SK-N-SH (cell line): ENCODE data around the gene PHF21B. TPM values are rescaled to one million over a fixed set of nuclear protein-coding genes. Genes with fewer than 3 reads are reported as not detected.
A peak's percentile ranks its signal among the peaks of the same experiment; 100 is the strongest.

Source experiments
- CTCF ChIA-PET: fragments of 300-600, 350-600 bp; formaldehyde crosslinking; extraction: SDS; loops from one replicate; lab custom pipeline; 2021; lab: Yijun Ruan, JAX
- POLR2A ChIA-PET: fragments of 350-600 bp; sonication (Branson Sonifier 250); formaldehyde crosslinking; extraction: SDS; loops from one replicate; lab custom pipeline; 2020; ENCODE audit warnings: antibody characterized with exemption, inconsistent platforms; lab: Yijun Ruan, JAX
- DNase-seq: peaks from one replicate; pipeline ENCODE4 v3.0.0; 2012
- H2AFZ ChIP-seq: fragments of 200-600 bp; sonication (generic); 2 replicates; pipeline ENCODE4 v1.8.1; 2016; ENCODE audit warnings: antibody characterized with exemption, mild to moderate bottlenecking, low read depth
- H3F3A ChIP-seq: fragments of 200-600 bp; sonication (generic); replicated peaks from 2 replicates; pipeline ENCODE3; 2016; ENCODE audit warnings: antibody characterized with exemption, mild to moderate bottlenecking; ENCODE audit not compliant: insufficient read depth
- H3K27ac ChIP-seq, 2 experiments: fragments of 200-500 bp in 1 of 2; fragments of 200-600 bp in 1 of 2; sonication (Bioruptor generic) in 1 of 2; sonication (generic), shearing (Covaris generic) in 1 of 2; 2 replicates each; pipeline versions ENCODE4 v1.5.1 to v1.6.1; 2014 to 2016; ENCODE audit warnings: low read depth in 2 of 2, inconsistent platforms in 1 of 2, low read length in 1 of 2, mild to moderate bottlenecking in 1 of 2, mixed read lengths in 1 of 2
- H3K27me3 ChIP-seq: fragments of 200-600 bp; sonication (generic), shearing (Covaris generic); 2 replicates; pipeline ENCODE4 v1.6.1; 2016; ENCODE audit warnings: mixed run types; ENCODE audit not compliant: insufficient read depth
- H3K36me3 ChIP-seq, 2 experiments: fragments of 200-500 bp in 1 of 2; fragments of 200-600 bp in 1 of 2; sonication (Bioruptor generic) in 1 of 2; sonication (generic) in 1 of 2; replicated peaks in 1 of 2; 2 replicates each; pipeline versions ENCODE3 to v1.5.1; 2014 to 2016; ENCODE audit warnings: low read length in 1 of 2, mild to moderate bottlenecking in 1 of 2; ENCODE audit not compliant: insufficient read depth in 2 of 2, control insufficient read depth in 1 of 2
- H3K4me1 ChIP-seq, 2 experiments: fragments of 200-500 bp in 1 of 2; fragments of 200-600 bp in 1 of 2; sonication (Bioruptor generic) in 1 of 2; sonication (generic), shearing (Covaris generic) in 1 of 2; 2 replicates each; pipeline versions ENCODE4 v1.5.1 to v1.6.1; 2014 to 2016; ENCODE audit warnings: low read depth in 1 of 2, low read length in 1 of 2, mixed run types in 1 of 2; ENCODE audit not compliant: insufficient read depth in 2 of 2, control insufficient read depth in 1 of 2
- H3K4me2 ChIP-seq: fragments of 200-600 bp; sonication (generic), shearing (Covaris generic); 2 replicates; pipeline ENCODE4 v1.6.1; 2017; ENCODE audit warnings: mixed run types
- H3K4me3 ChIP-seq, 2 experiments: fragments of 200-500 bp in 1 of 2; fragments of 200-600 bp in 1 of 2; sonication (Bioruptor generic) in 1 of 2; sonication (generic), shearing (Covaris generic) in 1 of 2; 2 replicates each; pipeline versions ENCODE4 v1.5.1 to v1.8.1; 2014 to 2016; ENCODE audit warnings: low read depth in 2 of 2, inconsistent platforms in 1 of 2, low read length in 1 of 2, mild to moderate bottlenecking in 1 of 2, mixed read lengths in 1 of 2, moderate library complexity in 1 of 2
- H3K79me2 ChIP-seq: fragments of 200-600 bp; sonication (generic); 2 replicates; pipeline ENCODE4 v1.8.1; 2017; ENCODE audit warnings: mild to moderate bottlenecking; ENCODE audit not compliant: insufficient read depth
- H3K9ac ChIP-seq: fragments of 200-600 bp; sonication (generic); 2 replicates; pipeline ENCODE4 v1.6.1; 2017; ENCODE audit warnings: mixed run types
- H3K9me2 ChIP-seq: fragments of 200-600 bp; sonication (generic); 2 replicates; pipeline ENCODE4 v1.6.1; 2017; ENCODE audit warnings: mixed run types
- H3K9me3 ChIP-seq: fragments of 200-600 bp; sonication (generic); 2 replicates; pipeline ENCODE4 v1.6.1; 2017; ENCODE audit warnings: mixed run types, mild to moderate bottlenecking, moderate library complexity
- H4K20me1 ChIP-seq: fragments of 200-600 bp; sonication (generic); 2 replicates; pipeline ENCODE4 v1.6.1; 2017; ENCODE audit warnings: mild to moderate bottlenecking, mixed run types; ENCODE audit not compliant: insufficient read depth
- CHD2 ChIP-seq: fragments of 150-350 bp; IDR thresholded peaks from 2 replicates; pipeline ENCODE4 v1.6.1; 2018; ENCODE audit warnings: low read length; ENCODE audit not compliant: partially characterized antibody
- CTCF ChIP-seq: fragments of 200-600 bp; sonication (generic); IDR thresholded peaks from 2 replicates; pipeline ENCODE4 v1.6.1; 2017; ENCODE audit warnings: antibody characterized with exemption, mild to moderate bottlenecking, moderate library complexity
- EP300 ChIP-seq, 2 experiments: IDR thresholded peaks; 2 replicates each; pipeline versions ENCODE4 v1.4.0 to v1.6.1; 2012; ENCODE audit warnings: borderline replicate concordance in 1 of 2, low read depth in 1 of 2, low read length in 1 of 2
- FOXJ3 ChIP-seq: sonication (generic); formaldehyde crosslinking; IDR thresholded peaks from 2 replicates; pipeline ENCODE4 v1.5.1; 2020; ENCODE audit warnings: mild to moderate bottlenecking, missing genetic modification reagents
- GABPA ChIP-seq: IDR thresholded peaks from 2 replicates; pipeline ENCODE4 v1.4.0; 2012; ENCODE audit warnings: low read depth, mild to moderate bottlenecking
- JUND ChIP-seq: IDR thresholded peaks from 2 replicates; pipeline ENCODE4 v1.4.0; 2012
- MAX ChIP-seq: IDR thresholded peaks from 2 replicates; pipeline ENCODE4 v1.4.0; 2012; ENCODE audit warnings: low read depth
- MXI1 ChIP-seq: IDR thresholded peaks from 2 replicates; pipeline ENCODE4 v1.6.1; 2012; ENCODE audit warnings: mild to moderate bottlenecking, low read depth, low read length, improper control_type of control experiment
- NFIC ChIP-seq: IDR thresholded peaks from 2 replicates; pipeline ENCODE4 v1.4.0; 2012; ENCODE audit warnings: borderline replicate concordance
- NRF1 ChIP-seq: IDR thresholded peaks from 2 replicates; pipeline ENCODE4 v1.6.1; 2012; ENCODE audit warnings: low read depth, mild to moderate bottlenecking, low read length
- PBX3 ChIP-seq: IDR thresholded peaks from 2 replicates; pipeline ENCODE4; 2012
- RCOR1 ChIP-seq: fragments of 150-350 bp; IDR thresholded peaks from 2 replicates; pipeline ENCODE4 v1.6.1; 2017; ENCODE audit warnings: antibody characterized with exemption, low read length
- RXRA ChIP-seq: IDR thresholded peaks from 2 replicates; pipeline ENCODE4 v1.4.0; 2012; ENCODE audit warnings: low read depth, mild to moderate bottlenecking, borderline replicate concordance
- TAF1 ChIP-seq: IDR thresholded peaks from 2 replicates; pipeline ENCODE4 v1.6.1; 2012; ENCODE audit warnings: low read depth, mild to moderate bottlenecking, low read length, moderate library complexity, borderline replicate concordance
- TEAD4 ChIP-seq: IDR thresholded peaks from 2 replicates; pipeline ENCODE4 v1.4.0; 2012; ENCODE audit warnings: mild to moderate bottlenecking, borderline replicate concordance; ENCODE audit not compliant: insufficient read depth
- USF2 ChIP-seq: fragments of 150-350 bp; IDR thresholded peaks from 2 replicates; pipeline ENCODE4 v1.6.1; 2017; ENCODE audit warnings: antibody characterized with exemption, low read length, low read depth, borderline replicate concordance
- YY1 ChIP-seq: IDR thresholded peaks from 2 replicates; pipeline ENCODE4 v1.4.0; 2012; ENCODE audit warnings: low read depth, mild to moderate bottlenecking
- ZBTB33 ChIP-seq: IDR thresholded peaks from 2 replicates; pipeline ENCODE4 v1.4.0; 2012; ENCODE audit warnings: low read depth, borderline replicate concordance
- whole genome bisulfite sequencing: methylation state at CpG from one replicate; pipeline ENCODE4 v1.1.6; 2017; ENCODE audit warnings: low lambda C conversion rate; 5-methylcytosine and 5-hydroxymethylcytosine counted together
- polyA plus RNA-seq, 3 experiments: library from polyadenylated mRNA; depleted of rRNA; stranded (reverse); fragments of >200 nt; gene quantifications; 2 replicates each; pipeline ENCODE4 v1.2.3, GENCODE V29; 2012

PHF21B gene
- polyA plus RNA-seq, 1 of the 3 experiments (the other 2 are of a cell fraction) = 0.76 TPM

- WGBS = 59% methylated on average over 21 of the region's 30 CpGs
- H2AFZ ChIP-seq = no peak overlapping the region
- H3K79me2 ChIP-seq = no peaks in the 10 kb centered on the region
- no peak for DNase-seq
- no peak for TF ChIP-seq TEAD4
- no peak for TF ChIP-seq RXRA
- TF ChIP-seq TAF1 = no peak
- no peak for TF ChIP-seq ZBTB33
- TF ChIP-seq FOXJ3 (CRISPR knock-in tag) = no peak
- no peak for TF ChIP-seq EP300 (IDR thresholded peaks at IDR 0.05; ENCODE audit: borderline replicate concordance in 1 of 2, low read depth in 1 of 2, low read length in 1 of 2)
- TF ChIP-seq NFIC = no peak
- TF ChIP-seq CHD2 = no peak
- no peak for TF ChIP-seq MXI1
- no peak for TF ChIP-seq CTCF
- no peak for TF ChIP-seq YY1
- no peaks in the 10 kb centered on the region for H3K27me3 ChIP-seq
- no peak overlapping the region for H3K27ac ChIP-seq
- ChIA-PET POLR2A (no interaction called here), CTCF (interaction anchor here (1.5 to 1.6 kb wide), 3 partner anchors 11 to 256 kb away, joined by 3 to 5 read pairs (median 5); no protein-coding TSS in a partner anchor)
- H3K4me1 ChIP-seq = peaks cover 0 to 7% of the 10 kb centered on the region in 2 experiments; a peak in 1 of 4 replicates
- H4K20me1 ChIP-seq = no peaks in the 10 kb centered on the region
- no peaks in the 10 kb centered on the region for H3K9me3 ChIP-seq
- no peak overlapping the region for H3K9ac ChIP-seq
- H3K4me3 ChIP-seq = no peak overlapping the region
- H3K36me3 ChIP-seq = no peaks in the 10 kb centered on the region
- no peaks in the 10 kb centered on the region for H3F3A ChIP-seq
- no peak overlapping the region for H3K4me2 ChIP-seq
- H3K9me2 ChIP-seq = no peaks in the 10 kb centered on the region
These were observed 169.0 kb downstream of the PHF21B start for GRCh38 chr22:44840611-44841322.

- CTCF ChIA-PET = interaction anchor here (1.5 to 1.6 kb wide), 3 partner anchors 10 to 257 kb away, joined by 3 to 5 read pairs (median 5); no protein-coding TSS in a partner anchor
- Histone ChIP-seq H2AFZ (no peak overlapping the region), H3K36me3 (no peaks in the 10 kb centered on the region), H4K20me1 (no peaks in the 10 kb centered on the region), H3F3A (no peaks in the 10 kb centered on the region), H3K9me2 (no peaks in the 10 kb centered on the region), H3K9ac (no peak overlapping the region), H3K27me3 (no peaks in the 10 kb centered on the region), H3K9me3 (no peaks in the 10 kb centered on the region), H3K4me2 (no peak overlapping the region), H3K79me2 (no peaks in the 10 kb centered on the region), H3K4me1 (peaks cover 0 to 7% of the 10 kb centered on the region in 2 experiments; a peak in 1 of 4 replicates), H3K27ac (no peak overlapping the region), H3K4me3 (no peak overlapping the region)
- DNase-seq = peak; percentile 7
- POLR2A ChIA-PET = no interaction called here
- WGBS = 66% methylated on average over 12 of the region's 13 CpGs
- TF ChIP-seq NFIC (no peak), EP300 (IDR thresholded peaks at IDR 0.05; ENCODE audit: borderline replicate concordance in 1 of 2, low read depth in 1 of 2, low read length in 1 of 2) (no peak), CTCF (no peak), RCOR1 (no peak), JUND (no peak), PBX3 (no peak), USF2 (no peak), GABPA (no peak), TEAD4 (no peak), NRF1 (no peak), MAX (no peak)
These were observed 170.1 kb downstream of the PHF21B start for GRCh38 chr22:44839721-44840120.
